Ascending aorta (tissue), 2 donors: Measurements from ENCODE around the gene FAR1. TPM values are rescaled to one million over a fixed set of nuclear protein-coding genes. Genes with fewer than 3 reads are reported as not detected.

Source experiments
- DNase-seq, 2 donors: peaks; one replicate each; pipeline ENCODE4 v3.0.0-alpha.2; 2019; ENCODE audit warnings: low spot score in 2 of 2
- H3K27ac ChIP-seq, 2 donors: fragments of 200-600 bp; sonication (generic); one replicate each; pipeline ENCODE4 v1.5.1; 2016 to 2017; ENCODE audit warnings: mild to moderate bottlenecking in 1 of 2
- H3K27me3 ChIP-seq: fragments of 200-600 bp; sonication (generic); one replicate; pipeline ENCODE4 v1.5.1; 2017
- H3K36me3 ChIP-seq, 2 donors: fragments of 200-600 bp; sonication (generic); one replicate each; pipeline ENCODE4 v1.5.1; 2016
- H3K4me1 ChIP-seq, 2 donors: fragments of 200-600 bp; sonication (generic); one replicate each; pipeline ENCODE4 v1.5.1; 2016 to 2017; ENCODE audit warnings: mild to moderate bottlenecking in 1 of 2
- H3K4me3 ChIP-seq, 2 donors: fragments of 200-600 bp; sonication (generic); one replicate each; pipeline ENCODE4 v1.5.1; 2016 to 2017; ENCODE audit warnings: mild to moderate bottlenecking in 1 of 2
- H3K9me3 ChIP-seq, 2 donors: fragments of 200-600 bp; sonication (generic); one replicate each; pipeline ENCODE4 v1.5.1; 2016
- CTCF ChIP-seq, 3 experiments: fragments of 200-600 bp in 2 of 3; fragments of 450-650 bp in 1 of 3; sonication (generic) in 2 of 3; IDR thresholded peaks; one replicate each; pipeline ENCODE4 v1.5.1; 2016 to 2019; ENCODE audit warnings: antibody characterized with exemption in 3 of 3, mild to moderate bottlenecking in 1 of 3, moderate library complexity in 1 of 3
- intact Hi-C: fragments of 100-400 bp; cut with DNase I; formaldehyde crosslinking; loops from one replicate; pipeline ENCODE4 v1.15.1; 2023
- total RNA-seq: library from RNA; depleted of rRNA; stranded (reverse); fragments of >200 nt; gene quantifications from one replicate; pipeline ENCODE4 v1.1.0, GENCODE V29; 2016

Gene FAR1
- total RNA-seq, 1 donor from 2014 or later: 66.0 TPM

GRCh38 chr11:13762718-13763117 is 94.2 kb downstream of the FAR1 start:
- no peak for DNase-seq
- no peak overlapping the region for H3K27ac ChIP-seq
- H3K9me3 ChIP-seq: no peaks in the 10 kb centered on the region
- no peak for TF ChIP-seq CTCF (IDR thresholded peaks at IDR 0.05)
- no peaks in the 10 kb centered on the region for H3K4me1 ChIP-seq
- H3K36me3 ChIP-seq: no peaks in the 10 kb centered on the region
- no peaks in the 10 kb centered on the region for H3K27me3 ChIP-seq
- intact Hi-C loops: no loop called here
- H3K4me3 ChIP-seq: no peak overlapping the region

GRCh38 chr11:13763341-13763740 is 94.9 kb downstream of the FAR1 start:
- no peak overlapping the region for H3K4me3 ChIP-seq
- intact Hi-C loops: no loop called here
- H3K4me1 ChIP-seq: no peaks in the 10 kb centered on the region
- DNase-seq: no peak
- H3K9me3 ChIP-seq: no peaks in the 10 kb centered on the region
- no peak overlapping the region for H3K27ac ChIP-seq
- H3K36me3 ChIP-seq: no peaks in the 10 kb centered on the region
- no peak for TF ChIP-seq CTCF (IDR thresholded peaks at IDR 0.05)
- H3K27me3 ChIP-seq: no peaks in the 10 kb centered on the region

- no peak overlapping the region for H3K4me3 ChIP-seq
- no peak for TF ChIP-seq CTCF (IDR thresholded peaks at IDR 0.05)
Observed at GRCh38 chr11:13765886-13766285, 97.4 kb downstream of the FAR1 start.

GRCh38 chr11:13767471-13767870 is 99.0 kb downstream of the FAR1 start:
- intact Hi-C loops: no loop called here
- Histone ChIP-seq H3K9me3 (no peaks in the 10 kb centered on the region), H3K4me1 (no peaks in the 10 kb centered on the region), H3K4me3 (no peak overlapping the region), H3K27me3 (no peaks in the 10 kb centered on the region), H3K27ac (no peak overlapping the region), H3K36me3 (no peaks in the 10 kb centered on the region)
- no peak for DNase-seq
- no peak for TF ChIP-seq CTCF (IDR thresholded peaks at IDR 0.05)

More at GRCh38 chr11:13765886-13766285, 97.4 kb downstream of the FAR1 start:
- no peaks in the 10 kb centered on the region for H3K27me3 ChIP-seq
- no peaks in the 10 kb centered on the region for H3K36me3 ChIP-seq
- DNase-seq: no peak
- H3K27ac ChIP-seq: no peak overlapping the region
- H3K9me3 ChIP-seq: no peaks in the 10 kb centered on the region
- no peaks in the 10 kb centered on the region for H3K4me1 ChIP-seq
- intact Hi-C loops: no loop called here

GRCh38 chr11:13769188-13769587 is 100.7 kb downstream of the FAR1 start:
- no peaks in the 10 kb centered on the region for H3K27me3 ChIP-seq
- H3K36me3 ChIP-seq: no peaks in the 10 kb centered on the region
- DNase-seq: no peak
- no peaks in the 10 kb centered on the region for H3K9me3 ChIP-seq
- intact Hi-C loops: no loop called here
- H3K4me3 ChIP-seq: no peak overlapping the region
- no peak for TF ChIP-seq CTCF (IDR thresholded peaks at IDR 0.05)
- no peaks in the 10 kb centered on the region for H3K4me1 ChIP-seq
- no peak overlapping the region for H3K27ac ChIP-seq

GRCh38 chr11:13771151-13771550 is 102.7 kb downstream of the FAR1 start:
- H3K27ac ChIP-seq: no peak overlapping the region
- no peak for DNase-seq
- no peak overlapping the region for H3K4me3 ChIP-seq
- H3K4me1 ChIP-seq: no peaks in the 10 kb centered on the region
- TF ChIP-seq CTCF (IDR thresholded peaks at IDR 0.05): no peak
- intact Hi-C loops: no loop called here
- no peaks in the 10 kb centered on the region for H3K9me3 ChIP-seq
- H3K36me3 ChIP-seq: no peaks in the 10 kb centered on the region
- no peaks in the 10 kb centered on the region for H3K27me3 ChIP-seq
